HepG2 (cell line): ENCODE data around the gene FMNL2. TPM values are rescaled to one million over a fixed set of nuclear protein-coding genes. Genes with fewer than 3 reads are reported as not detected.

ENCODE experiments used
- AHR ChIP-seq: IDR thresholded peaks from 2 replicates; pipeline ENCODE4 v1.6.1; 2018; ENCODE audit warnings: missing genetic modification reagents, missing compliant biosample characterization
- ARID2 ChIP-seq: sonication (generic); formaldehyde crosslinking; IDR thresholded peaks from 2 replicates; pipeline ENCODE4 v1.8.1; 2022; ENCODE audit warnings: mild to moderate bottlenecking, missing genetic modification reagents, borderline replicate concordance
- BRD4 ChIP-seq: sonication (generic); formaldehyde crosslinking; IDR thresholded peaks from 2 replicates; pipeline ENCODE4 v1.4.0; 2020; ENCODE audit warnings: missing genetic modification reagents
- DR1 ChIP-seq: sonication (generic); formaldehyde crosslinking; IDR thresholded peaks from 2 replicates; pipeline ENCODE4 v1.8.0; 2021; ENCODE audit warnings: mild to moderate bottlenecking, missing genetic modification reagents, inconsistent platforms
- FLYWCH1 ChIP-seq: sonication (generic); formaldehyde crosslinking; IDR thresholded peaks from 2 replicates; pipeline ENCODE4 v1.8.1; 2023; ENCODE audit warnings: mild to moderate bottlenecking, missing genetic modification reagents
- GABPA ChIP-seq, 2 experiments: IDR thresholded peaks; 2 replicates each; pipeline ENCODE4 v1.6.1; 2011 to 2016; ENCODE audit warnings: low read depth in 2 of 2, low read length in 1 of 2, missing biosample characterization in 1 of 2, missing genetic modification characterization in 1 of 2
- GABPB1 ChIP-seq: IDR thresholded peaks from 2 replicates; pipeline ENCODE4 v1.6.1; 2016; ENCODE audit warnings: mild to moderate bottlenecking, missing genetic modification reagents, moderate library complexity, missing compliant biosample characterization
- NAIF1 ChIP-seq: sonication (generic); formaldehyde crosslinking; IDR thresholded peaks from 2 replicates; pipeline ENCODE4 v1.5.0; 2020; ENCODE audit warnings: mild to moderate bottlenecking, missing genetic modification reagents, borderline replicate concordance
- NRL ChIP-seq: sonication (generic); formaldehyde crosslinking; IDR thresholded peaks from 2 replicates; pipeline ENCODE4 v1.5.0; 2020; ENCODE audit warnings: missing genetic modification reagents, mild to moderate bottlenecking, moderate library complexity, borderline replicate concordance
- PITX1 ChIP-seq: sonication (generic); formaldehyde crosslinking; IDR thresholded peaks from 2 replicates; pipeline ENCODE4 v1.5.1; 2020; ENCODE audit warnings: mild to moderate bottlenecking, missing genetic modification reagents
- RFX5 ChIP-seq: IDR thresholded peaks from 2 replicates; pipeline ENCODE4 v1.6.1; 2011; ENCODE audit warnings: low read depth, low read length, improper control_type of control experiment
- SMYD3 ChIP-seq: sonication (generic); formaldehyde crosslinking; IDR thresholded peaks from 2 replicates; pipeline ENCODE4 v1.8.1; 2023; ENCODE audit warnings: mild to moderate bottlenecking, missing genetic modification reagents
- ZBTB20 ChIP-seq: sonication (generic); formaldehyde crosslinking; IDR thresholded peaks from 2 replicates; pipeline ENCODE4 v1.8.1; 2023; ENCODE audit warnings: missing genetic modification reagents, low read depth, mild to moderate bottlenecking, borderline replicate concordance
- ZBTB38 ChIP-seq: sonication (generic); formaldehyde crosslinking; IDR thresholded peaks from 2 replicates; pipeline ENCODE4 v1.5.1; 2020; ENCODE audit warnings: mild to moderate bottlenecking, missing genetic modification reagents
- ZBTB42 ChIP-seq: sonication (generic); formaldehyde crosslinking; IDR thresholded peaks from 2 replicates; pipeline ENCODE4 v1.5.0; 2020; ENCODE audit warnings: mild to moderate bottlenecking, missing genetic modification reagents
- ZNF260 ChIP-seq: sonication (generic); formaldehyde crosslinking; IDR thresholded peaks from 2 replicates; pipeline ENCODE4 v1.4.0; 2020; ENCODE audit warnings: missing genetic modification reagents, low read depth, mild to moderate bottlenecking, borderline replicate concordance
- ZNF614 ChIP-seq: IDR thresholded peaks from 2 replicates; pipeline ENCODE4 v1.6.1; 2018; ENCODE audit warnings: missing biosample characterization, missing genetic modification reagents, inconsistent platforms, borderline replicate concordance
- ZNF737 ChIP-seq: sonication (generic); formaldehyde crosslinking; IDR thresholded peaks from 2 replicates; pipeline ENCODE4 v1.5.0; 2020; ENCODE audit warnings: missing genetic modification reagents, mild to moderate bottlenecking, borderline replicate concordance
- ZNF773 ChIP-seq: sonication (generic); formaldehyde crosslinking; IDR thresholded peaks from 2 replicates; pipeline ENCODE4 v1.4.0; 2020; ENCODE audit warnings: missing genetic modification reagents, borderline replicate concordance
- polyA plus RNA-seq, 8 experiments: library from polyadenylated mRNA; depleted of rRNA in 3 of 8; stranded (reverse) in 7 of 8; unstranded in 1 of 8; fragments of >200 nt; fragmentation: Illumina TruSeq in 4 of 8; extraction: Trizol in 4 of 8; gene quantifications; 2 replicates each; pipeline versions ENCODE4 v1.2.1 to v1.2.3, GENCODE V29; 2011 to 2016; ENCODE audit warnings: low read depth in 4 of 8, missing spikeins in 1 of 8, mixed read lengths in 1 of 8; ENCODE audit not compliant: insufficient read depth in 1 of 8
- total RNA-seq, 5 experiments: library from RNA; depleted of rRNA; stranded (reverse); fragments of >200 nt; fragmentation: Illumina TruSeq; extraction: Trizol; gene quantifications; 2 replicates each; pipeline ENCODE4 v1.2.3, GENCODE V29; 2016; ENCODE audit warnings: low read depth in 1 of 5
- TF ChIP-seq, protein P1 (sequence below): sonication (generic); formaldehyde crosslinking; IDR thresholded peaks from 2 replicates; pipeline ENCODE4 v1.9.0; 2021; ENCODE audit warnings: missing genetic modification reagents, borderline replicate concordance
- TF ChIP-seq, protein P2 (sequence below): IDR thresholded peaks from 2 replicates; pipeline ENCODE4 v1.6.1; 2016
- TF ChIP-seq, protein P3 (sequence below): IDR thresholded peaks from 2 replicates; pipeline ENCODE4 v1.6.1; 2016; ENCODE audit warnings: missing genetic modification reagents, missing compliant biosample characterization
- TF ChIP-seq, protein P4 (sequence below): sonication (generic); formaldehyde crosslinking; conservative IDR thresholded peaks from 2 replicates; pipeline ENCODE4 v1.4.0; 2020; ENCODE audit warnings: missing genetic modification reagents
- TF ChIP-seq, protein P5 (sequence below): sonication (generic); formaldehyde crosslinking; conservative IDR thresholded peaks from 2 replicates; pipeline ENCODE4 v1.4.0; 2020; ENCODE audit warnings: missing genetic modification reagents

The FMNL2 gene
- total and polyA plus RNA-seq, 2 of the 13 experiments (the other 11 are each of a cell fraction or from before 2014, with no cell fraction given) = 66.5 to 67.7 TPM

DNA sequence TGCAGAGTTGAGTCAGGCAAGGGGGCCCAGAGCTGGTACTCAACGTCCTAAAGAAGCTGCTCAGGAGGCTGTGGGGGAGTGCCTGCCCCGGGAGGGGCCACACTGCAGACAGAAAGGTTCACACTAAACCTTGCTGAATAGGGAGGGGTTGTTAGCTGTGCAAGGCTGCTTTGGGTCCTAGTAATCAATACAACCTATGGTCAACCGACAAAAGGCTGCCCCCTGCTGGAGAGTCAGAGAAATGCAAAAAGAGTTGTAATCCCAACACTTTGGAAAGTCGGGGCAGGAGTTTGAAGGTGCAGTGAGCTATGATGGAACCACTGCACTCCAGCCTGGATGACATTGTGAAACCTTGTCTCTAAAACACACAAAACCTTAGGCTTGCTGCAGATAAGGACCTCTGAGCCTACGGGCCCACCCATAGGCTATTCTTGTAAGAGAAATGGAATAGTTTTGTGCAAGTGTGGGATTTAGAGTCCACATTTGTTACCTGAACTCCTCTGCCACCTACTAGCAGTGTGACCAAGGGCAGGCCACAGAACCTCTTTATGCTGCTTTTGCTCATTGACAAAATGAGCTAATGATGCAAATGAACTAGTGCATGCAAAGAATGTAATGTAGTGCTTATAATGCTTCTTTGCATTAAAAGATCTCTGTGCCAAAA lies 300.8 kb downstream of the FMNL2 start (continued):
- TF ChIP-seq, protein P1, sequence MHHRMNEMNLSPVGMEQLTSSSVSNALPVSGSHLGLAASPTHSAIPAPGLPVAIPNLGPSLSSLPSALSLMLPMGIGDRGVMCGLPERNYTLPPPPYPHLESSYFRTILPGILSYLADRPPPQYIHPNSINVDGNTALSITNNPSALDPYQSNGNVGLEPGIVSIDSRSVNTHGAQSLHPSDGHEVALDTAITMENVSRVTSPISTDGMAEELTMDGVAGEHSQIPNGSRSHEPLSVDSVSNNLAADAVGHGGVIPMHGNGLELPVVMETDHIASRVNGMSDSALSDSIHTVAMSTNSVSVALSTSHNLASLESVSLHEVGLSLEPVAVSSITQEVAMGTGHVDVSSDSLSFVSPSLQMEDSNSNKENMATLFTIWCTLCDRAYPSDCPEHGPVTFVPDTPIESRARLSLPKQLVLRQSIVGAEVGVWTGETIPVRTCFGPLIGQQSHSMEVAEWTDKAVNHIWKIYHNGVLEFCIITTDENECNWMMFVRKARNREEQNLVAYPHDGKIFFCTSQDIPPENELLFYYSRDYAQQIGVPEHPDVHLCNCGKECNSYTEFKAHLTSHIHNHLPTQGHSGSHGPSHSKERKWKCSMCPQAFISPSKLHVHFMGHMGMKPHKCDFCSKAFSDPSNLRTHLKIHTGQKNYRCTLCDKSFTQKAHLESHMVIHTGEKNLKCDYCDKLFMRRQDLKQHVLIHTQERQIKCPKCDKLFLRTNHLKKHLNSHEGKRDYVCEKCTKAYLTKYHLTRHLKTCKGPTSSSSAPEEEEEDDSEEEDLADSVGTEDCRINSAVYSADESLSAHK = no peak
- TF ChIP-seq, protein P2, sequence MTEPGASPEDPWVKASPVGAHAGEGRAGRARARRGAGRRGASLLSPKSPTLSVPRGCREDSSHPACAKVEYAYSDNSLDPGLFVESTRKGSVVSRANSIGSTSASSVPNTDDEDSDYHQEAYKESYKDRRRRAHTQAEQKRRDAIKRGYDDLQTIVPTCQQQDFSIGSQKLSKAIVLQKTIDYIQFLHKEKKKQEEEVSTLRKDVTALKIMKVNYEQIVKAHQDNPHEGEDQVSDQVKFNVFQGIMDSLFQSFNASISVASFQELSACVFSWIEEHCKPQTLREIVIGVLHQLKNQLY = no peak
- TF ChIP-seq SMYD3 (CRISPR knock-in tag) = no peak; the same call in 1 of the 2 replicates
- TF ChIP-seq ZNF614 (CRISPR knock-in tag) = no peak
- TF ChIP-seq, protein P3, sequence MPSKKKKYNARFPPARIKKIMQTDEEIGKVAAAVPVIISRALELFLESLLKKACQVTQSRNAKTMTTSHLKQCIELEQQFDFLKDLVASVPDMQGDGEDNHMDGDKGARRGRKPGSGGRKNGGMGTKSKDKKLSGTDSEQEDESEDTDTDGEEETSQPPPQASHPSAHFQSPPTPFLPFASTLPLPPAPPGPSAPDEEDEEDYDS = no peak
- no peak for TF ChIP-seq GABPA (IDR thresholded peaks at IDR 0.05; ENCODE audit: low read depth, low read length)
- TF ChIP-seq GABPA (CRISPR knock-in tag; IDR thresholded peaks at IDR 0.05; ENCODE audit: low read depth) = no peak
- TF ChIP-seq BRD4 (CRISPR knock-in tag) = no peak
- no peak for TF ChIP-seq ARID2
- no peak for TF ChIP-seq ZBTB42
- no peak for TF ChIP-seq ZNF260 (CRISPR knock-in tag)
- no peak for TF ChIP-seq NAIF1
- no peak for TF ChIP-seq GABPB1 (CRISPR knock-in tag)
- TF ChIP-seq AHR (CRISPR knock-in tag) = no peak
- TF ChIP-seq ZNF773 (CRISPR knock-in tag) = no peak
- TF ChIP-seq FLYWCH1 (CRISPR knock-in tag) = no peak
- no peak for TF ChIP-seq NRL (CRISPR knock-in tag)
- TF ChIP-seq ZNF737 (CRISPR knock-in tag) = no peak
- TF ChIP-seq, protein P4, sequence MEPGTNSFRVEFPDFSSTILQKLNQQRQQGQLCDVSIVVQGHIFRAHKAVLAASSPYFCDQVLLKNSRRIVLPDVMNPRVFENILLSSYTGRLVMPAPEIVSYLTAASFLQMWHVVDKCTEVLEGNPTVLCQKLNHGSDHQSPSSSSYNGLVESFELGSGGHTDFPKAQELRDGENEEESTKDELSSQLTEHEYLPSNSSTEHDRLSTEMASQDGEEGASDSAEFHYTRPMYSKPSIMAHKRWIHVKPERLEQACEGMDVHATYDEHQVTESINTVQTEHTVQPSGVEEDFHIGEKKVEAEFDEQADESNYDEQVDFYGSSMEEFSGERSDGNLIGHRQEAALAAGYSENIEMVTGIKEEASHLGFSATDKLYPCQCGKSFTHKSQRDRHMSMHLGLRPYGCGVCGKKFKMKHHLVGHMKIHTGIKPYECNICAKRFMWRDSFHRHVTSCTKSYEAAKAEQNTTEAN (CRISPR knock-in tag) = no peak
- TF ChIP-seq ZBTB20 (CRISPR knock-in tag) = no peak
- no peak for TF ChIP-seq RFX5
- no peak for TF ChIP-seq DR1 (CRISPR knock-in tag)
- no peak for TF ChIP-seq PITX1 (CRISPR knock-in tag)
- TF ChIP-seq ZBTB38 = no peak; the same call in 1 of the 2 replicates
- TF ChIP-seq, protein P5, sequence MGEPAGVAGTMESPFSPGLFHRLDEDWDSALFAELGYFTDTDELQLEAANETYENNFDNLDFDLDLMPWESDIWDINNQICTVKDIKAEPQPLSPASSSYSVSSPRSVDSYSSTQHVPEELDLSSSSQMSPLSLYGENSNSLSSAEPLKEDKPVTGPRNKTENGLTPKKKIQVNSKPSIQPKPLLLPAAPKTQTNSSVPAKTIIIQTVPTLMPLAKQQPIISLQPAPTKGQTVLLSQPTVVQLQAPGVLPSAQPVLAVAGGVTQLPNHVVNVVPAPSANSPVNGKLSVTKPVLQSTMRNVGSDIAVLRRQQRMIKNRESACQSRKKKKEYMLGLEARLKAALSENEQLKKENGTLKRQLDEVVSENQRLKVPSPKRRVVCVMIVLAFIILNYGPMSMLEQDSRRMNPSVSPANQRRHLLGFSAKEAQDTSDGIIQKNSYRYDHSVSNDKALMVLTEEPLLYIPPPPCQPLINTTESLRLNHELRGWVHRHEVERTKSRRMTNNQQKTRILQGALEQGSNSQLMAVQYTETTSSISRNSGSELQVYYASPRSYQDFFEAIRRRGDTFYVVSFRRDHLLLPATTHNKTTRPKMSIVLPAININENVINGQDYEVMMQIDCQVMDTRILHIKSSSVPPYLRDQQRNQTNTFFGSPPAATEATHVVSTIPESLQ = no peak
